Trophoblast cell (in vitro differentiated cells and primary cell): ENCODE results near the gene XPO6.

ENCODE experiments used
- DNase-seq, 2 donors: peaks; one replicate each; pipeline ENCODE4 v3.0.0-alpha.2; 2016
- H2AFZ ChIP-seq: 2 replicates; pipeline ENCODE4 v1.6.1; 2013; ENCODE audit warnings: low read length, moderate library complexity, mild to moderate bottlenecking; ENCODE audit not compliant: insufficient read depth, poor library complexity
- H2AK5ac ChIP-seq: 2 replicates; pipeline ENCODE4 v1.6.1; 2013; ENCODE audit warnings: mild to moderate bottlenecking, low read length
- H2BK120ac ChIP-seq: 2 replicates; pipeline ENCODE4 v1.6.1; 2013; ENCODE audit warnings: low read length, mild to moderate bottlenecking, moderate library complexity; ENCODE audit not compliant: insufficient read depth, poor library complexity
- H2BK12ac ChIP-seq: 2 replicates; pipeline ENCODE4 v1.6.1; 2013; ENCODE audit warnings: mild to moderate bottlenecking, low read length, moderate library complexity
- H2BK5ac ChIP-seq: 2 replicates; pipeline ENCODE4 v1.6.1; 2013; ENCODE audit warnings: low read length, low read depth, moderate library complexity, mild to moderate bottlenecking; ENCODE audit not compliant: poor library complexity
- H3K14ac ChIP-seq: 2 replicates; pipeline ENCODE4 v1.6.1; 2013; ENCODE audit warnings: mild to moderate bottlenecking, low read length
- H3K18ac ChIP-seq: 2 replicates; pipeline ENCODE4 v1.6.1; 2013; ENCODE audit warnings: mild to moderate bottlenecking, low read length
- H3K23ac ChIP-seq: 2 replicates; pipeline ENCODE4 v1.6.1; 2013; ENCODE audit warnings: low read length
- H3K27ac ChIP-seq: 2 replicates; pipeline ENCODE4 v1.5.1; 2013; ENCODE audit warnings: low read depth, mild to moderate bottlenecking, inconsistent platforms, low read length, moderate library complexity
- H3K27me3 ChIP-seq: 2 replicates; pipeline ENCODE4 v1.6.1; 2013; ENCODE audit warnings: inconsistent platforms, mild to moderate bottlenecking, low read length, moderate library complexity; ENCODE audit not compliant: insufficient read depth
- H3K36me3 ChIP-seq, 2 experiments: 1 replicate in 1 of 2; 2 replicates in 1 of 2; pipeline ENCODE4 v1.6.1; 2013; ENCODE audit warnings: low read length in 2 of 2, mild to moderate bottlenecking in 2 of 2, moderate library complexity in 1 of 2; ENCODE audit not compliant: insufficient read depth in 2 of 2, control insufficient read depth in 1 of 2
- H3K4ac ChIP-seq: 2 replicates; pipeline ENCODE4 v1.6.1; 2013; ENCODE audit warnings: low read depth, mild to moderate bottlenecking, low read length, moderate library complexity
- H3K4me1 ChIP-seq, 2 experiments: 1 replicate in 1 of 2; 2 replicates in 1 of 2; pipeline ENCODE4 v1.6.1; 2013; ENCODE audit warnings: low read length in 2 of 2, mild to moderate bottlenecking in 2 of 2, moderate library complexity in 1 of 2; ENCODE audit not compliant: insufficient read depth in 2 of 2, control insufficient read depth in 1 of 2
- H3K4me2 ChIP-seq: 2 replicates; pipeline ENCODE4 v1.6.1; 2013; ENCODE audit warnings: inconsistent platforms, mild to moderate bottlenecking, low read length, moderate library complexity
- H3K4me3 ChIP-seq: 2 replicates; pipeline ENCODE4 v1.5.1; 2013; ENCODE audit warnings: mild to moderate bottlenecking, low read depth, low read length, inconsistent platforms
- H3K79me1 ChIP-seq: one replicate; pipeline ENCODE4 v1.6.1; 2013; ENCODE audit warnings: low read length
- H3K79me2 ChIP-seq: 2 replicates; pipeline ENCODE4 v1.6.1; 2013; ENCODE audit warnings: low read length, mild to moderate bottlenecking; ENCODE audit not compliant: control insufficient read depth, insufficient read depth, poor library complexity
- H3K9ac ChIP-seq: 2 replicates; pipeline ENCODE4 v1.6.1; 2013; ENCODE audit warnings: mild to moderate bottlenecking, low read length
- H3K9me3 ChIP-seq: 2 replicates; pipeline ENCODE4 v1.6.1; 2013; ENCODE audit warnings: low read depth, mild to moderate bottlenecking, control low read depth, inconsistent platforms, low read length; ENCODE audit not compliant: insufficient read depth
- H4K12ac ChIP-seq: 2 replicates; pipeline ENCODE4 v1.6.1; 2013; ENCODE audit warnings: low read depth, mild to moderate bottlenecking, low read length, moderate library complexity
- H4K8ac ChIP-seq: 2 replicates; pipeline ENCODE4 v1.6.1; 2013; ENCODE audit warnings: low read depth, mild to moderate bottlenecking, low read length, moderate library complexity
- H4K91ac ChIP-seq: one replicate; pipeline ENCODE4 v1.6.1; 2013; ENCODE audit warnings: low read depth, mild to moderate bottlenecking, low read length, moderate library complexity
- WGBS: extraction: QIAGEN DNeasy Blood & Tissue Kit; methylation state at CpG from one replicate; pipeline ENCODE4 v1.1.7; 2013; ENCODE audit warnings: missing lambda C conversion rate; ENCODE audit not compliant: insufficient read length, insufficient coverage; ENCODE audit errors: extremely low coverage; 5-methylcytosine and 5-hydroxymethylcytosine counted together

XPO6 gene

GRCh38 chr16:28189245-28189644 is 22.5 kb downstream of the XPO6 start:
- no peak overlapping the region for H4K91ac ChIP-seq
- no peaks in the 10 kb centered on the region for H3K36me3 ChIP-seq
- no peak overlapping the region for H3K27ac ChIP-seq
- H2BK120ac ChIP-seq, result no peak overlapping the region
- DNase-seq, result no peak
- H3K4ac ChIP-seq, result no peak overlapping the region
- no peaks in the 10 kb centered on the region for H3K9me3 ChIP-seq
- H3K79me2 ChIP-seq, result peaks cover 5% of the 10 kb centered on the region
- no peak overlapping the region for H3K18ac ChIP-seq
- H4K8ac ChIP-seq, result no peak overlapping the region
- H3K4me2 ChIP-seq, result no peak overlapping the region
- no peak overlapping the region for H3K9ac ChIP-seq
- H3K79me1 ChIP-seq, result no peaks in the 10 kb centered on the region
- H2BK5ac ChIP-seq, result no peak overlapping the region
- no peak overlapping the region for H2BK12ac ChIP-seq
- H2AK5ac ChIP-seq, result no peak overlapping the region
- H3K14ac ChIP-seq, result no peak overlapping the region
- H2AFZ ChIP-seq, result no peak overlapping the region
- no CpG with 5 or more reads among the region's 3 CpGs for WGBS
- H3K4me1 ChIP-seq, result peaks cover 0 to 3% of the 10 kb centered on the region in 2 experiments
- no peak overlapping the region for H3K23ac ChIP-seq
- no peak overlapping the region for H4K12ac ChIP-seq
- H3K4me3 ChIP-seq, result no peak overlapping the region
- no peaks in the 10 kb centered on the region for H3K27me3 ChIP-seq

- Histone ChIP-seq H3K4ac (no peak overlapping the region), H3K4me1 (no peaks in the 10 kb centered on the region)
- WGBS, result no CpG with 5 or more reads among the region's 6 CpGs
Measured at GRCh38 chr16:28188085-28188916, 23.5 kb downstream of the XPO6 start.

GRCh38 chr16:28187595-28188004 is 24.2 kb downstream of the XPO6 start:
- no peak overlapping the region for H4K91ac ChIP-seq
- H3K79me1 ChIP-seq, result no peaks in the 10 kb centered on the region
- no peak overlapping the region for H3K4me3 ChIP-seq
- no peak overlapping the region for H3K4ac ChIP-seq
- H3K36me3 ChIP-seq, result no peaks in the 10 kb centered on the region
- no peak overlapping the region for H3K18ac ChIP-seq
- no peaks in the 10 kb centered on the region for H3K4me1 ChIP-seq
- no peak overlapping the region for H3K23ac ChIP-seq
- no peak for DNase-seq
- WGBS, result no CpG with 5 or more reads among the region's 2 CpGs
- no peak overlapping the region for H3K9ac ChIP-seq
- H2AK5ac ChIP-seq, result no peak overlapping the region
- H3K14ac ChIP-seq, result no peak overlapping the region
- H3K79me2 ChIP-seq, result peaks cover 3% of the 10 kb centered on the region
- H4K12ac ChIP-seq, result no peak overlapping the region
- H2BK5ac ChIP-seq, result no peak overlapping the region
- no peak overlapping the region for H4K8ac ChIP-seq
- H3K9me3 ChIP-seq, result no peaks in the 10 kb centered on the region
- no peak overlapping the region for H2AFZ ChIP-seq
- no peak overlapping the region for H3K4me2 ChIP-seq
- no peak overlapping the region for H2BK120ac ChIP-seq
- no peak overlapping the region for H2BK12ac ChIP-seq
- no peaks in the 10 kb centered on the region for H3K27me3 ChIP-seq
- no peak overlapping the region for H3K27ac ChIP-seq

More at GRCh38 chr16:28188085-28188916, 23.5 kb downstream of the XPO6 start:
- Histone ChIP-seq H2BK120ac (no peak overlapping the region), H3K9ac (no peak overlapping the region), H2BK5ac (no peak overlapping the region), H3K18ac (no peak overlapping the region), H3K79me2 (peaks cover 5% of the 10 kb centered on the region), H4K91ac (no peak overlapping the region), H3K14ac (no peak overlapping the region), H2AK5ac (no peak overlapping the region), H3K9me3 (no peaks in the 10 kb centered on the region), H4K8ac (no peak overlapping the region), H3K27ac (no peak overlapping the region), H3K4me3 (no peak overlapping the region), H3K27me3 (no peaks in the 10 kb centered on the region), H3K23ac (no peak overlapping the region), H3K79me1 (no peaks in the 10 kb centered on the region), H2BK12ac (no peak overlapping the region), H2AFZ (no peak overlapping the region), H3K36me3 (no peaks in the 10 kb centered on the region), H4K12ac (no peak overlapping the region), H3K4me2 (no peak overlapping the region)
- peak in 1 of 2 donors; percentile 27 for DNase-seq

- Histone ChIP-seq H4K12ac (no peak overlapping the region), H3K79me1 (no peaks in the 10 kb centered on the region), H2BK120ac (no peak overlapping the region), H2BK12ac (no peak overlapping the region), H3K23ac (no peak overlapping the region), H4K91ac (no peak overlapping the region), H4K8ac (no peak overlapping the region), H3K18ac (no peak overlapping the region), H3K4me2 (no peak overlapping the region), H3K79me2 (peaks cover 1% of the 10 kb centered on the region), H2AK5ac (no peak overlapping the region), H3K27me3 (no peaks in the 10 kb centered on the region), H2BK5ac (no peak overlapping the region), H3K4me3 (no peak overlapping the region), H3K4me1 (peaks cover 3 to 5% of the 10 kb centered on the region in 2 experiments), H3K27ac (no peak overlapping the region), H2AFZ (no peak overlapping the region), H3K36me3 (no peaks in the 10 kb centered on the region), H3K4ac (no peak overlapping the region), H3K9me3 (no peaks in the 10 kb centered on the region), H3K14ac (no peak overlapping the region), H3K9ac (no peak overlapping the region)
- no peak for DNase-seq
- WGBS, result no CpG with 5 or more reads among the region's 4 CpGs
Measured at GRCh38 chr16:28186752-28187151, 25.0 kb downstream of the XPO6 start.
